Hematopoietic multipotent progenitor cell treated with erythropoietin and hydrocortisone succinate and interleukin-3 and kit ligand, for 15 days (in vitro differentiated cells): ENCODE measurements around the gene ARID1B.

Experiments used
- DNase-seq: peaks from one replicate; pipeline ENCODE4 v3.0.0-alpha.2; 2015; ENCODE audit warnings: low spot score

The ARID1B gene

GRCh38 chr6:157162766-157163433, 385.7 kb downstream of the ARID1B start:
- DNase-seq: no peak

GRCh38 chr6:157163434-157164159, 386.4 kb downstream of the ARID1B start:
- no peak for DNase-seq

- no peak for DNase-seq
Observed at GRCh38 chr6:157164972-157165371, 387.8 kb downstream of the ARID1B start.

GRCh38 chr6:157166784-157167183, 389.6 kb downstream of the ARID1B start:
- DNase-seq: no peak

GRCh38 chr6:157167837-157168236, 390.7 kb downstream of the ARID1B start:
- DNase-seq: no peak

- DNase-seq: no peak
Observed at GRCh38 chr6:157168471-157168870, 391.3 kb downstream of the ARID1B start.

- no peak for DNase-seq
Observed at GRCh38 chr6:157169226-157169625, 392.0 kb downstream of the ARID1B start.

GRCh38 chr6:157169656-157170055, 392.5 kb downstream of the ARID1B start:
- DNase-seq: no peak

- no peak for DNase-seq
Observed at GRCh38 chr6:157170535-157170934, 393.4 kb downstream of the ARID1B start.

GRCh38 chr6:157171801-157172200, 394.6 kb downstream of the ARID1B start:
- no peak for DNase-seq

- DNase-seq: no peak
Observed at GRCh38 chr6:157172231-157172701, 395.1 kb downstream of the ARID1B start.

- no peak for DNase-seq
Observed at GRCh38 chr6:157172830-157173536, 395.8 kb downstream of the ARID1B start.

GRCh38 chr6:157173776-157174175, 396.6 kb downstream of the ARID1B start:
- DNase-seq: no peak

GRCh38 chr6:157174731-157175130, 397.6 kb downstream of the ARID1B start:
- no peak for DNase-seq

- no peak for DNase-seq
Observed at GRCh38 chr6:157177731-157178336, 400.7 kb downstream of the ARID1B start.

GRCh38 chr6:157181649-157182048, 404.5 kb downstream of the ARID1B start:
- no peak for DNase-seq

- no peak for DNase-seq
Observed at GRCh38 chr6:157182503-157183264, 405.5 kb downstream of the ARID1B start.

- peak; percentile 44 for DNase-seq
Observed at GRCh38 chr6:157184202-157185015, 407.2 kb downstream of the ARID1B start.

- no peak for DNase-seq
Observed at GRCh38 chr6:157185171-157185570, 408.0 kb downstream of the ARID1B start.

GRCh38 chr6:157185986-157186385, 408.8 kb downstream of the ARID1B start:
- no peak for DNase-seq

- DNase-seq: no peak
Observed at GRCh38 chr6:157186785-157187181, 409.6 kb downstream of the ARID1B start.
